GM23248 (cell line): Measurements from ENCODE around the gene CRELD1.

ENCODE experiments used
- EZH2 ChIP-seq: fragments of 200-600 bp; sonication (generic); IDR thresholded peaks from 2 replicates; pipeline ENCODE4 v1.6.1; 2018; ENCODE audit warnings: antibody characterized with exemption, mild to moderate bottlenecking; ENCODE audit not compliant: insufficient read depth, poor library complexity, severe bottlenecking
- EZH2phosphoT487 ChIP-seq: fragments of 200-600 bp; sonication (generic); IDR thresholded peaks from 2 replicates; pipeline ENCODE4 v1.6.1; 2018; ENCODE audit warnings: antibody characterized with exemption, moderate library complexity, mild to moderate bottlenecking, low read depth; ENCODE audit not compliant: insufficient read depth

- no peak for TF ChIP-seq EZH2
- no peak for TF ChIP-seq EZH2phosphoT487
Observed at GRCh38 chr3:9948586-9948985, 15.0 kb downstream of the CRELD1 start.
